ENCODE results near the gene SOWAHA.

Gene SOWAHA

GRCh38 chr5:132812781-132813598 lies at the start of gene SOWAHA:
SOWAHA (plus strand) TSS chr5:132813302; CDS start chr5:132813622, 320 bp downstream.
- DNase-seq = no peak

DNA sequence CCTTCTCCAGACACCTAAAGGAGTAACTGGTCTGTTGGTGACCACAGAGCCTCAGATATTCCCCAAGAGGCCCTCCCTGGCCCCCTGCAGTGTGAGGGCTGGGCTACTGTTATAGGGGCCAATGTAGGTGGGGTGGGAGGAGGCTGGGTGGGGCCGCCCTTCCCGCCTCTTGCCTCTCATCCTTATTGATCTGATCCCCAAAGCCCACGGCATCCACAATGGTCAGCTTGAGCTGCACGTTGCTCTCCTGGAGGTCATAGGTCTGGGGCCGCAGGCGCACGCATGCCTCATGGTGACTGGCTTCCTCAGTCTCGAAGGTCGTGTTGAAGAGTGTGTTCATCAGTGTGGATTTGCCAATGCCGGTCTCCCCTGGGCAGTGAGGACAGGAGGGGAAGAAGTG lies 49.1 kb upstream of the SOWAHA start:
- no peak for DNase-seq

- DNase-seq = no peak
Measured at GRCh38 chr5:132764671-132765238, 48.3 kb upstream of the SOWAHA start.

DNA sequence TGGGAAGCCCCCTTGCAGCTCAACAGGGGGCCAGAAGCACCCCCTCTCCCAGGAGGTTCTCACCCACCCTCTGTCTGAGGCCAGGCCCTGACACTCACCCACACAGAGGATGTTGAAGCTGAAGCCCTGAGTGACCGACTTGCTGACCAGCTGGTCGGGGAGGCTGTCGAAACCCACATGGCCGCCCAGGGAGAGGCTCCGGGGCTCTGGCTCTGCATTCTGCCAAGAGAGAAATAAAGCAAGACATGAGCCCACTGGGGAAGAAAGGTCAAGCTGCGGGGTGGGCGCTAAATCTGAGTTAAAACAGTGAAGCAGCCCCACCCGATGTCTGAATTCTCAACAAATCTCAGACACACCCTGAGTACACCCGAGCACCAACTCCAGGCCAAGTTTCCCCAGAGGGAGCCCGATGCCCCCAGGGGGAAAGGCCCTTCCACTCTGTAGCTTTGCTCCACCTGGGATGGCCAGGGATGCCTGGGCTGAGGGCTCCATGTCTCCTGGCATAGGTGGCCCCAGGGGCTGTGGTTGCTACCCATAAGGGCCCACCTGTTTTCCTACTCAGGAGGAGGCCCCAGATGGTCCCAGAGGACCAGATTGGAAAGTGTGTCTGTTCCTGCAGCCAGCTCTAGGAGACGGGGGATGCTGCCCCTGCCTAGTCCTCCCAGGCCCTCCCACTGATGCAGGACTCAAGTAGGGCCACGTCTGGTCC lies 47.6 kb upstream of the SOWAHA start:
- no peak for DNase-seq

DNA sequence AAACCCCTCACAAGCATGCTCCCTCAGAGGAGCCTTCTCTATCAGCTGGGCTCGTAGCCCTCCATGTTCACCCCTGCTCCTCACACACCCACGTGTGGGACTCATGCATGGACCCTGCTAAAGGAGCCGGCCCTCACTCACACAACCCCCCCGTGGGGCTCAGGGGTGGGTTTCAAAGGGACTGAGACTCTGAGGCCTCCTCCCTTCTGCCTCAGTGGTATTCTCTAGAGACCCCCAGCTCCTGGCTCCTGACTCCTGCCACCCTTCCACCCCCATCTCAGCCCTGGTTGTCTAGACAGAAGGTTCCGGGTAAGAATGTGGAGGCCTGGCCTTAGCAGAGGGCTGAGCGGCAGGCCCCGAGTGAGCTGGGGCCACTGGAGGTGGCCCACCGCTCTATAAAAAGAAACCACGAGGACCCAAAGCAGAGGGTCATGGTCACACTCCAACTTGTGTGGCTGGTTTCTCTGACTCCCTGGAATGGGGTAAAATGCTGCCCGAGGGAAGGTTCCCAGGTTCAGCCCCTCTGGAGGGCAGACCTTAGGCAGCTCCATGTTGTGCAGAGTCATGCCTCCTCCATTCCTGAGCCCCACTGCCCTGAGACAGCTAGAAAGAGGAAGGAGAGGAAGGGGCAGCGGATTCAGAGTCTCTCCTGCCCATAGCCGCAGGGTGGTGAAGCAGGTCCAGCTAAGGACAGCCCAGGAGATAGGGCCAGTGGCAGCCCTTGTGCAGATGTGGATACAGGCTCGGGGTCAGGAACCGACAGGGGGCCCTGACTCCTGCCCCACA lies 46.9 kb upstream of the SOWAHA start:
- no peak for DNase-seq

GRCh38 chr5:132766806-132767055 lies 46.4 kb upstream of the SOWAHA start:
- DNase-seq = no peak

DNA sequence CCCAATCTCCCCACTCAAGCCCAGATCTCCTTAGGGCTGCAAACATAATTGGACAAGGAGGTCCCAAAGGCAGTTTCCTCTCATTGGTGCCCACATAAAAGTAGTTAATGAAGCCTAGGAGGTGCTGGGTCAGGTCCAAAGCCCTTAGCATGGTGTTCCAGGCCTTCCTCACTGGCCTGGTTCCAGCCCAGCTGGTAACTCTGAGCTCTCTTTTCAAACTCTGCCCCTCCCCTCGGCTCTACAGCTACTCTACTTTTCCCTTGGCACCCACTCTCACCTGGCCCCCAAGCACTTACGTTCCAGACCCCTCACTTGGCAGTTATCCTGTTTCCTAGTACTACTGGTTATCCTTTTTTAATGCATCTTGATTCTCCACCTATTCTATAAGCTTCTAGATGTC lies 46.0 kb upstream of the SOWAHA start:
- no peak for DNase-seq

DNA sequence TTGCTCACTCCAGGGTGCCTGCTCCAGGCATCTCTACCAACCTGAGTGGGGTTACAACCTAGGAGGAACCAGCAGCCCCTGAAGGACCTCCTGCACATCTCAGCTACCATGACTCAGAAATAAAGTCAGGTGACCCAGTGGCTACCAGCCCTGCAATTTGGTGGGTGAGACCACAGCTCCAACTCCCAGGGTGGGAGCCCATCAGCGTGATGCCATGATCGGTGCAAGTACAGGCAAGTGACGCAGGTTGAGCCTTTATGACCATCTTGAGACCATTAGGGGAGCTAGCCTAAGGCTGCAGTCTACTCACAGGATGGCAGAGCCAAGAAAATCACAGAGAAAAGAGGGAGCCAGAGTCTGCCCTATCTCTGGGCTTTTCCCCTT lies 44.6 kb upstream of the SOWAHA start:
- no peak for DNase-seq

DNA sequence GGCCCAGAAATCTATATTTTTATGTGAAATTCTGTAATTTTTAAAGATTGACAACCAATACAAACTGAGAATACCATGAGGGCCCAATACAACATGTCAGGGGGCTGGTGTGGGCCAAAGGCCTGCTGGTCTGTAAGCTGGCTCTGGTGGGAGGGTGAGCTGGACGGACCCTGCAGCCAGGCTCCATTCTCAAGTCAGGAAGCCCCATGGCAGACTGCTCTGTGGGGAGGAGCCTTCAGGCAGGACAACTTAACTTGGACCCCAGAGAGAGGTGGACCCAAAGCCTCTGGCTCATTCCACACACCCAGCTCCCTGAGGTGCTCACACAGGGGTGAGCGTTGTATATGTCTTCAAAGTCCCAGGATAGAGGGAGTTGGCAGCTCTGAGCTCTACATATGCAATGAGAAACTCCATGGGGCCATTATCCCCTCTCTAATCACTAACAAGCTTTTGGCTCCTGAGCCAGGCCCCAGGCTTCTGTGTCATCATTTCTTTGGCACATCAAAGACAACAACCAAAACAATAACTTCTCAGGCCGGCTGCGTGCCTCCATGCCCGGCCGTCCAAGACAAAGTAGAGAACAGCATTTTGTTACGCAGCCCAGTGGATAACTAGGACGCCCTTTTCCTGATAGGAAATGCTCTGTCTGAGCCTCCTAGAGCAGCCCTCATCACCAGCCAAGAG lies 42.5 kb upstream of the SOWAHA start:
- DNase-seq = no peak

- no peak for DNase-seq
Measured at GRCh38 chr5:132771503-132771998, 41.6 kb upstream of the SOWAHA start.

GRCh38 chr5:132772291-132773070 lies 40.6 kb upstream of the SOWAHA start:
- no peak for DNase-seq

DNA sequence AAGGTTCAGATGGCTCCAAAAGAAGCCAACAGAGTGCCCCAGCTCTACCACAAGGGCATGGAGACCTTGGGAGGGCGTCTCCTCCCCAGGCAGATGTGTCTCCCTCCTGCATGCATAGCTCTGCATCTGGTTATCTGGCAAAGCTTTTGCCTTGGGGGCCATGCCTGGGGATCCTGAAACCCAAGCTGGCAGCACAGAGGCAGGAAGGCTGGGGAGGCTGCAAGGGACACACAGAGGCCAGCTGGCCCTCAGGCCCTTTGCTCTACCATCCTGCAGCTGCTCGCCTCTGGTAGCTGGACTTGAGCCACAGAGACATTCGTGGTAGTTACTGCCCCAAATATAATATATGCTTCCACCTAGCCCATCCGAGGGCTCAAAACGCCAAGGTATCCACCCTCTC lies 40.0 kb upstream of the SOWAHA start:
- DNase-seq = no peak

DNA sequence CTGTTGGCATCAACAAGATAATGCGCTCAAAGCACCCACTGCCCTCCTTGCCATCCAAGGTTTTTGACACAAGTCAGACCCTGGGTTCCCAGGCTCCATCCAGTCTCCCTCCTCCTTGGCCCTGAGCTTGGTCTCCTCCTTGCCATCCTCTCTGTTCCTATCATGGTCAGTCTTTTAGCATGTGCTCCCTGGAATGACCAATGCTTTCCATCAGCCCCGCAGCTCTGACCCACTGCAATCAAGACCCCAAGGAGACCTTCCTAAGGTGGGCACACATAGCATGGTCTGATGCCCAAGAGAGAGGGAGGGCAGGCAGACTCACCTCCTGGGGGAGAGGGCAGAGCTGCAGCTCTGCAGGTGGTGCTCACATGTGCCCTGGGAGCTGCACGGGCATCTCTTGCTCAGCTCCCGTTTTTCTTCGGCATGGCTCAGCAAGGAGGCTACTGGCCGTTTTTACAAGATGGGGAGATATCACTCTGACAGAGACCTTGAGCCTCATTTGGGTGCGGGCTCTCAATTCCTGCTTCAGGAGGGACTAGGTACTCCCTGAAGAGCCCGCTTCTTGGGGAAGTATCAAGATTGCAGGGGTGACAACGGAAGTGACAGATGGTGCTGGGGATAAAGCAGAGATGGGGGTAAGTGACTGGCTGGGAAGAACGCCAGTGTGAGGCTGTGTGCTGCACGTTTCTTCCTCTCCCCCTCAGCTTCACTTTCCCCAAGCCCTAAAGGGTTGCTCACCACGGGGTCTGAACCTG lies 39.3 kb upstream of the SOWAHA start:
- no peak for DNase-seq

- no peak for DNase-seq
Measured at GRCh38 chr5:132774406-132774805, 38.7 kb upstream of the SOWAHA start.

DNA sequence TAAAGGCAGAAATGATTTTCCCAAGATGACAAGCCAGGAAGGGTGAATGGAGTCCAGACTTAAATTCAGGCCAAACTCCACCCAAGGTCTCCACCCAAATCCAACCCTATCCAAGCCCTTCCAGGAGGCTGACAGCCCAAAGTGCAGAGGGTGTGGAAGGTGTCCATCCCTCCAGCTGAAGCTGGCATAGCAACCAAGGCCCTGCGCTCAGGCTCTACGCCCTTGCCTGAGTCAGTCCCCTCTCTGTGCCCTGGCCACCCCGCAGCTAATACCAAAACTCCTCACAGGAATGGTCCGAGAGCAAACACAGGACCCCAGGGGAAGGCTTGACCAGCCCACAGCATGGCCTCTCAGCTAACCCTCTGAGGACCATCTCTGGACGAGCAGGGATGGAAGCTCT lies 38.2 kb upstream of the SOWAHA start:
- DNase-seq = no peak

DNA sequence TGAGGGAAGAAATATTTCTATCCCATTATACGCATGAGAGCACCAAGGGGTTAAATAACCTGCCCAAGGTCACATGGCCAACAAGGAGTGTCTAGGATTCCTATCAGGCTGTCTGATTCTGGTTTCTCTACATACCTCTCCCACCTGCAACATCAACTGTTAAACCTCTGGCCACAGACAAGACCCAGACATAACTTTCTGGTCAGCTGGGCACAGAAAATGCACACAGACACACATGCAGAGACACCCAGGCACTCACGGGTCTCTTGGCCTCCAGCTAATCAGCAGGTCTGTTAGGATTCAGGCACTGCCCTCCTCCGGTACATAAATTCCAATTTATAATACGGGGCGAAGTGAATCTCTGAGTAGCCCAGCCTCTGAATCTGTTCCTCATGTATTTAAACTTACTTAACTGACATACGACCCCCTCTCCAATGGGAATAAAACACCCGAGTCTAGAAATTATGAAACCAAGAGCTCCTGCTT lies 37.6 kb upstream of the SOWAHA start:
- DNase-seq = no peak

- DNase-seq = no peak
Measured at GRCh38 chr5:132776131-132776937, 36.8 kb upstream of the SOWAHA start.

DNA sequence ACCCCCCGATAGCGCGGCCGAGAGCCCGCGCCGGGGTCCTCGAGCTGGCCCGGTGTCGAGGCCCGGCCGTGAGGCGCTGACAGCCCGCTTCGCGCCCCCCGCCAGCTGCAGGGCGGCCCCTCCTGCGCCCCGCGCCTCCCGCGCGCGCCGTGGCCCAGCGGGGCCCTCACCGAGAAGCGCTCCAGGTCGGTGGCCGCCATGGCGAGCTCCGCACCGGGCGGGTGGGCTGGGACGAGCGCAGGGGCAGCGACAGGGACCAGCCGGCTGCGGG lies 36.2 kb upstream of the SOWAHA start:
- no peak for DNase-seq

- DNase-seq = no peak
Measured at GRCh38 chr5:132777209-132778069, 35.7 kb upstream of the SOWAHA start, which contains the start of gene SEPTIN8. SEPTIN8 (minus strand) TSS chr5:132777239; CDS start chr5:132777137, 102 bp downstream.

All from NK-92 treated with Interleukin-12 subunit alpha and Interleukin-12 subunit beta, amount 100 ng/mL, for 24 hours (cell line).